Activated CD4-positive, CD25-positive, alpha-beta regulatory T cell treated with anti-CD3 and anti-CD28 coated beads, Interleukin-2, amount 50 U/mL, for 16 hours (primary cell): ENCODE measurements around the gene C19orf73.

Source experiments
- DNase-seq: peaks from one replicate; pipeline ENCODE4 v3.0.0-alpha.2; 2020; ENCODE audit warnings: low read depth, low spot score

Gene C19orf73

GRCh38 chr19:49118565-49119410 is at the start of gene C19orf73:
C19orf73 (minus strand) TSS chr19:49119143; CDS start chr19:49119022, 121 bp downstream.
- peak; percentile 88 for DNase-seq

- no peak for DNase-seq
Observed at GRCh38 chr19:49168421-49168820, 49.5 kb upstream of the C19orf73 start.

GRCh38 chr19:49167857-49168409 is 49.0 kb upstream of the C19orf73 start:
- DNase-seq: no peak

- no peak for DNase-seq
Observed at GRCh38 chr19:49165865-49166301, 46.9 kb upstream of the C19orf73 start.

- no peak for DNase-seq
Observed at GRCh38 chr19:49165111-49165750, 46.3 kb upstream of the C19orf73 start.

GRCh38 chr19:49161987-49162386 is 43.0 kb upstream of the C19orf73 start:
- no peak for DNase-seq

- no peak for DNase-seq
Observed at GRCh38 chr19:49160450-49161189, 41.7 kb upstream of the C19orf73 start.

GRCh38 chr19:49157445-49158224 is 38.7 kb upstream of the C19orf73 start, which contains the start of gene TRPM4:
TRPM4 (plus strand) TSS chr19:49157792; CDS start chr19:49157867, 75 bp downstream.
- DNase-seq: no peak

- DNase-seq: no peak
Observed at GRCh38 chr19:49155820-49156346, 36.9 kb upstream of the C19orf73 start.

GRCh38 chr19:49155005-49155819 is 36.3 kb upstream of the C19orf73 start, which contains the start of gene HRC:
HRC (minus strand) TSS chr19:49155396; CDS start chr19:49155237, 159 bp downstream.
- no peak for DNase-seq

GRCh38 chr19:49154279-49154678 is 35.3 kb upstream of the C19orf73 start:
- no peak for DNase-seq

GRCh38 chr19:49153167-49153809 is 34.3 kb upstream of the C19orf73 start:
- no peak for DNase-seq

GRCh38 chr19:49152119-49152550 is 33.2 kb upstream of the C19orf73 start:
- DNase-seq: no peak

- DNase-seq: no peak
Observed at GRCh38 chr19:49151267-49152118, 32.5 kb upstream of the C19orf73 start.

GRCh38 chr19:49150944-49151243 is 32.0 kb upstream of the C19orf73 start:
- no peak for DNase-seq

GRCh38 chr19:49150106-49150943 is 31.4 kb upstream of the C19orf73 start:
- DNase-seq: no peak

GRCh38 chr19:49149652-49150105 is 30.7 kb upstream of the C19orf73 start:
- no peak for DNase-seq
